Measurements from ENCODE around the gene RBBP8NL. TPM values are rescaled to one million over a fixed set of nuclear protein-coding genes. Genes with fewer than 3 reads are reported as not detected.

The RBBP8NL gene
- polyA plus RNA-seq, 3 donors: not detected

GRCh38 chr20:62386383-62387218, 40.7 kb downstream of the RBBP8NL start, which contains the start of gene RPS21:
RPS21 (plus strand) TSS chr20:62387103; CDS start chr20:62387339, 236 bp downstream.
- Histone ChIP-seq H3K27ac (ENCODE audit: low read depth in 1 of 2, low read length in 2 of 2) (peak within 1 kb of the TSS; percentile 57 to 96), H3K27me3 (ENCODE audit: control insufficient read depth in 2 of 2, insufficient read depth in 2 of 2, low read length in 2 of 2) (no peaks in the 10 kb centered on the region), H3K4me2 (replicated peaks; ENCODE audit: extremely low read depth, low read length, poor library complexity, severe bottlenecking) (peak within 1 kb of the TSS; percentile 99), H3K9me3 (replicated peaks in 1 of 2; ENCODE audit: control insufficient read depth in 1 of 2, insufficient read depth in 1 of 2, low read length in 2 of 2) (no peaks in the 10 kb centered on the region), H4K20me1 (ENCODE audit: insufficient read depth, low read length) (peaks cover 25% of the 10 kb centered on the region), H3K4me1 (ENCODE audit: control insufficient read depth in 1 of 2, insufficient read depth in 2 of 2, low read length in 2 of 2) (peaks cover 19 to 25% of the 10 kb centered on the region in 2 donors), H3K9ac (ENCODE audit: insufficient read depth, low read length, poor library complexity, severe bottlenecking) (peak within 1 kb of the TSS; percentile 95), H3K79me2 (ENCODE audit: insufficient read depth, low read length) (peaks cover 46% of the 10 kb centered on the region), H3K4me3 (replicated peaks in 1 of 3; ENCODE audit: low read depth in 2 of 3, low read length in 3 of 3) (peak within 1 kb of the TSS; percentile 84 to 96 (median 84)), H3K36me3 (replicated peaks in 1 of 2; ENCODE audit: control insufficient read depth in 1 of 2, insufficient read depth in 2 of 2, low read length in 2 of 2) (peaks cover 19 to 43% of the 10 kb centered on the region in 2 donors), H2AFZ (ENCODE audit: insufficient read depth, low read depth, low read length, poor library complexity, severe bottlenecking) (peak within 1 kb of the TSS; percentile 99)
- under 1% methylated on average over 64 of the region's 83 CpGs for WGBS (ENCODE audit: insufficient coverage)
- intact Hi-C loops (cut with micrococcal nuclease): loop anchor here (1.0 to 10.0 kb wide), 6 partner anchors 20 to 418 kb away; partner anchors contain the start of genes ADRM1 (in 2 of the 2), CABLES2 (in 1 of the 2), OGFR (in 1 of the 2) and PSMA7 (in 1 of the 2)
- Mint-ChIP-seq H3K4me3 (peak within 1 kb of the TSS; percentile 89 to 91), H3K36me3 (peaks cover 35 to 44% of the 10 kb centered on the region in 2 donors), H3K27me3 (ENCODE audit: low read depth in 3 of 3) (no peaks in the 10 kb centered on the region), H3K4me1 (peaks cover 30% of the 10 kb centered on the region), H3K9me3 (peaks cover 0 to 4% (median 0%) of the 10 kb centered on the region in 7 donors), H3K27ac (peak within 1 kb of the TSS; percentile 85 to 96 (median 91))
- TF ChIP-seq, protein P1, sequence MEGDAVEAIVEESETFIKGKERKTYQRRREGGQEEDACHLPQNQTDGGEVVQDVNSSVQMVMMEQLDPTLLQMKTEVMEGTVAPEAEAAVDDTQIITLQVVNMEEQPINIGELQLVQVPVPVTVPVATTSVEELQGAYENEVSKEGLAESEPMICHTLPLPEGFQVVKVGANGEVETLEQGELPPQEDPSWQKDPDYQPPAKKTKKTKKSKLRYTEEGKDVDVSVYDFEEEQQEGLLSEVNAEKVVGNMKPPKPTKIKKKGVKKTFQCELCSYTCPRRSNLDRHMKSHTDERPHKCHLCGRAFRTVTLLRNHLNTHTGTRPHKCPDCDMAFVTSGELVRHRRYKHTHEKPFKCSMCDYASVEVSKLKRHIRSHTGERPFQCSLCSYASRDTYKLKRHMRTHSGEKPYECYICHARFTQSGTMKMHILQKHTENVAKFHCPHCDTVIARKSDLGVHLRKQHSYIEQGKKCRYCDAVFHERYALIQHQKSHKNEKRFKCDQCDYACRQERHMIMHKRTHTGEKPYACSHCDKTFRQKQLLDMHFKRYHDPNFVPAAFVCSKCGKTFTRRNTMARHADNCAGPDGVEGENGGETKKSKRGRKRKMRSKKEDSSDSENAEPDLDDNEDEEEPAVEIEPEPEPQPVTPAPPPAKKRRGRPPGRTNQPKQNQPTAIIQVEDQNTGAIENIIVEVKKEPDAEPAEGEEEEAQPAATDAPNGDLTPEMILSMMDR (IDR thresholded peaks at IDR 0.05): no peak
- DNase-seq: peak; percentile 90 to 92 (median 90)

DNA sequence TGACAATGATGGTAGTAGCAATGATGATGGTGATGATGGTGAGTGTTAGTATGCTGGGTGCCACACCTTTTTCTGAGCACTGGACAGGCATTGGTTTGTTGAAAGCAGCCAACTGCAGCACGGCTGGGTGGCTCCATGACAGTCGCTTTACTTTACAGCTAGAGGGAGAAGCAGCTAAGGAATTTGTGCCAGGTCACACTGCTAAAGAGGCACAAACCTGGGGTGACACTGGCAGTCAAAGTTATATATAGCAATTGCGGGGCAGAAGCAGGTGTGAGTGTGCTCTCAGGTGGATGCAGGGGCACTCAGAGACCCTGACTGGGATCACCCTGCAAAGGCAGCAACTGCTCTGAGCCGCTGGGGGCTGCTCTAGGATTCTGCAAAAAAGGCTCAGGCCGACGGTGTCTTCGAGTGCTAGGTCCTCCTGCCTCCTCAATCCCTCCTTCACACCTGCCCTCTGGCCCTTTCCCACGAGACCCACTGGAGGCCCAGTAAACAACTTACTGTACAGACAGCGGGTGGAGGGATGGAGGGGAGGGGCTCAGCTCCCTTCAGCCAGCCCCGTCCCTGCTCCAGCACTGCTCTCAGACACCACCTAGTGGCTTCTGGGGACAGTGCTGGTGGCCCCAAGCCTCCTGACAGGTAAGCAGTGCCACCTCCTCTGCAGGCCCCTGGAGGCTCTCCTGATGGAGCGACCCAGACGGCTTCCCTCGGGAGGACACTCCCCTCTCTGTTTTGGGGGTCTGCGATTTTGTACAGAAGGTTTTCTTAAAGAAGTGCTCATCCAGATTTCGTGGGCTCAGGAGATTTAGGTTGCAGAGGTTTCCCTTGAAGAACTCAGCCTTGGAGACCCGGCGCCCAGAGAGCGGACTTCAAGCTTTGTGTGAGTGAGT, 44.8 kb downstream of the RBBP8NL start:
- Histone ChIP-seq H3K4me3 (replicated peaks in 1 of 3; ENCODE audit: low read depth in 2 of 3, low read length in 3 of 3) (no peak overlapping the region), H3K27ac (ENCODE audit: low read depth in 1 of 2, low read length in 2 of 2) (no peak overlapping the region), H3K9ac (ENCODE audit: insufficient read depth, low read length, poor library complexity, severe bottlenecking) (no peak overlapping the region), H3K27me3 (ENCODE audit: control insufficient read depth in 2 of 2, insufficient read depth in 2 of 2, low read length in 2 of 2) (no peaks in the 10 kb centered on the region), H2AFZ (ENCODE audit: insufficient read depth, low read depth, low read length, poor library complexity, severe bottlenecking) (no peak overlapping the region), H4K20me1 (ENCODE audit: insufficient read depth, low read length) (peaks cover 3% of the 10 kb centered on the region), H3K9me3 (replicated peaks in 1 of 2; ENCODE audit: control insufficient read depth in 1 of 2, insufficient read depth in 1 of 2, low read length in 2 of 2) (no peaks in the 10 kb centered on the region), H3K4me1 (ENCODE audit: control insufficient read depth in 1 of 2, insufficient read depth in 2 of 2, low read length in 2 of 2) (peaks cover 13 to 17% of the 10 kb centered on the region in 2 donors), H3K79me2 (ENCODE audit: insufficient read depth, low read length) (peaks cover 26% of the 10 kb centered on the region), H3K4me2 (replicated peaks; ENCODE audit: extremely low read depth, low read length, poor library complexity, severe bottlenecking) (no peak overlapping the region), H3K36me3 (replicated peaks in 1 of 2; ENCODE audit: control insufficient read depth in 1 of 2, insufficient read depth in 2 of 2, low read length in 2 of 2) (peaks cover 0 to 7% of the 10 kb centered on the region in 2 donors)
- H3K4me1 Mint-ChIP-seq: peaks cover 21% of the 10 kb centered on the region
- peaks cover 5 to 9% of the 10 kb centered on the region in 2 donors for H3K36me3 Mint-ChIP-seq
- DNase-seq: peak; percentile 39 to 65 (median 61)
- 65% methylated on average over 10 of the region's 18 CpGs for WGBS (ENCODE audit: insufficient coverage)
- no peak overlapping the region for H3K4me3 Mint-ChIP-seq
- H3K27ac Mint-ChIP-seq: peak overlapping the region in 1 of 7 donors; percentile 25
- H3K9me3 Mint-ChIP-seq: peaks cover 0 to 4% (median 0%) of the 10 kb centered on the region in 7 donors
- intact Hi-C loops (cut with micrococcal nuclease): loop anchor here in 1 of 2 donors (10.0 kb wide), 1 partner anchor 422 kb away; the partner anchor contains the start of gene OGFR
- H3K27me3 Mint-ChIP-seq (ENCODE audit: low read depth in 3 of 3): peaks cover 0 to 2% (median 0%) of the 10 kb centered on the region in 3 donors
- TF ChIP-seq, protein P1 (IDR thresholded peaks at IDR 0.05): peak; percentile 92
